ENCODE results near the gene CERS1. TPM values are rescaled to one million over a fixed set of nuclear protein-coding genes. Genes with fewer than 3 reads are reported as not detected.

The CERS1 gene
- total and polyA plus RNA-seq, 8 donors, result 0.20 to 4.0 (median 3.4) TPM

DNA sequence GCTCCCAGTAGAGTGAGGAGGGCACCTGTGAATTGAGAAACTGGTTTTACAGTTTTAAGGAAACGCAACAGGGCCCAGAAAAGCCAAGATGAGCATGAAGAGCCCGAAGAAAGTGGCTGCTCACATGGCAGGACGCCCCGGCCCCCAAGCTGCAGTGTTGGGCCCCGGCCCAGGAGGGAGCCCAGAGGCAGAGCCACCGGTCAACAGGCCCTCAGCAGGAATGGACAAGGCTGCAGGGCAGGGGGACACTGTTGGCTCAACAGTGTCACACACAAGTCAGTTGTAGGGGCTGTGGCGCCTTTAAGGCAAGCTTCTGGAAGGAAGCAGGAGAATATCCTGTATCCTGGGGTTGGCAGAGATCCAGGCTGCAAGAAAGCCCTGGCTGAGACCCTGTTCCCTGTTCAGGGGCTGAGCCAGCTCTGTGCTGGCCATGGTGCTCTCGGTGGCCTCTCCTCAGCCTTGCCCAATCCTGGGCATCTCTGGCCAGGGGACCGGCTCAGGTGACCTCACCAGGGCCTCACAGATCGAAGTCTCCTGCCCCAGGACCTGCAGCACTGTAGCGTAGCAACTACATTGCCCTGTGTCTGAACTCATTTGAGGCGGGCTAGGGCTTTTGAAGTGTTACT is 36.2 kb downstream of the CERS1 start:
- DNase-seq (peak in 1 of 4 donors; percentile 64), ATAC-seq (no peak)
- Histone ChIP-seq H3K4me3 (no peak overlapping the region), H3K27me3 (no peaks in the 10 kb centered on the region), H3K9me3 (no peaks in the 10 kb centered on the region), H3K27ac (no peak overlapping the region), H3K36me3 (peaks cover 4 to 100% of the 10 kb centered on the region in 2 donors), H3K4me1 (peaks cover 0 to 6% of the 10 kb centered on the region in 2 donors)
- intact Hi-C loops (cut with DNase I), result no loop called here
- TF ChIP-seq, protein P1, sequence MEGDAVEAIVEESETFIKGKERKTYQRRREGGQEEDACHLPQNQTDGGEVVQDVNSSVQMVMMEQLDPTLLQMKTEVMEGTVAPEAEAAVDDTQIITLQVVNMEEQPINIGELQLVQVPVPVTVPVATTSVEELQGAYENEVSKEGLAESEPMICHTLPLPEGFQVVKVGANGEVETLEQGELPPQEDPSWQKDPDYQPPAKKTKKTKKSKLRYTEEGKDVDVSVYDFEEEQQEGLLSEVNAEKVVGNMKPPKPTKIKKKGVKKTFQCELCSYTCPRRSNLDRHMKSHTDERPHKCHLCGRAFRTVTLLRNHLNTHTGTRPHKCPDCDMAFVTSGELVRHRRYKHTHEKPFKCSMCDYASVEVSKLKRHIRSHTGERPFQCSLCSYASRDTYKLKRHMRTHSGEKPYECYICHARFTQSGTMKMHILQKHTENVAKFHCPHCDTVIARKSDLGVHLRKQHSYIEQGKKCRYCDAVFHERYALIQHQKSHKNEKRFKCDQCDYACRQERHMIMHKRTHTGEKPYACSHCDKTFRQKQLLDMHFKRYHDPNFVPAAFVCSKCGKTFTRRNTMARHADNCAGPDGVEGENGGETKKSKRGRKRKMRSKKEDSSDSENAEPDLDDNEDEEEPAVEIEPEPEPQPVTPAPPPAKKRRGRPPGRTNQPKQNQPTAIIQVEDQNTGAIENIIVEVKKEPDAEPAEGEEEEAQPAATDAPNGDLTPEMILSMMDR (IDR thresholded peaks at IDR 0.05), result no peak

DNA sequence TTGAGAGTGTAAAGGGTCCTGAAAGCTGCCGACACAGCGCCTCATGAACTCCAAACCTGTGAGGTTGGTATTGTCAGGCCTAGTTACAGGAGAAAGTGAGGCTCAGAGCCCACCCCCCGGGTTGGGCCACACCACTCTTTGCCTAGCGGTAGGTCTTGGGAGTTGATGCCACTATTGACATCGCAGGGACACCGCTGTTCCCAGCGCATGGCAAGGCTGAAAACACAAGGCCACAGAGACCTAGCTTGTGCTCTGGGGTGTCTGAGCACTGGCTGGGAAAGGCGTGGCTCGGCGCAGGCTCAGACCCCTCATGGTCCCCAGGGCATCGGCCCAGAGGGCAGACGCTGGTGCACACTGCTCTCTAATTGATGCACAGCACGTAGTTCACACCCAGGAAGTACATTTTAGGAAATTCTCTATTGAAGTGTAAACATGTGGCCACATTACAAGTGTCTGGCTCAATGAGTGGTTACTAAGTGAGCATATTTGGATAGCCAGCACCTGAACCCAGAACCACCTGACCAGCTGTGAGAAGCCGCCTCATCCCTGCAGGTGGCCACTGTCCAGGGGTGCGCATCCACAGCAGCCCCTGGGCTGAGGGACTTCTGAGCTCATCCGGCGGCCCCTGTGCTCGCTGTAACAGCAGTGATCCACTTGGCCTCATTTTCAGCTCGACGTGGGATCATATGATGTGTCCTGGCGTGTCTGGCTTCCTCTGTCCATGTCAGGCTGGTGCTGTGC is 36.9 kb downstream of the CERS1 start:
- Histone ChIP-seq H3K27ac (no peak overlapping the region), H3K36me3 (peaks cover 8 to 100% of the 10 kb centered on the region in 2 donors), H3K4me1 (peaks cover 0 to 6% of the 10 kb centered on the region in 2 donors), H3K27me3 (no peaks in the 10 kb centered on the region), H3K9me3 (no peaks in the 10 kb centered on the region), H3K4me3 (no peak overlapping the region)
- no peak for ATAC-seq
- intact Hi-C loops (cut with DNase I), result no loop called here
- DNase-seq, result no peak
- TF ChIP-seq, protein P1 (IDR thresholded peaks at IDR 0.05), result no peak

DNA sequence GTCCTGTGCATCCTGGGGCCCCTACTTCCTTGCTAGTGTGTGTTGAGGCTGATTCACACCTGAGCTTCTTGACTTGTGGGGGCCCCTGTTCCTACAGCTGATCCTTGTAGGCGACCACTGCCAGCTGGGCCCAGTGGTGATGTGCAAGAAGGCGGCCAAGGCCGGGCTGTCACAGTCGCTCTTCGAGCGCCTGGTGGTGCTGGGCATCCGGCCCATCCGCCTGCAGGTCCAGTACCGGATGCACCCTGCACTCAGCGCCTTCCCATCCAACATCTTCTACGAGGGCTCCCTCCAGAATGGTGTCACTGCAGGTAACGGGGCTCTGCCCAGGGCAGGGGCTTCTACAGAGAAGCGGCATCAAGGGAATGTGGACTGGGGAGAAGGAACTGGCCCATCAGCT is 38.7 kb downstream of the CERS1 start:
- intact Hi-C loops (cut with DNase I), result no loop called here
- ATAC-seq (no peak), DNase-seq (no peak)
- H3K36me3 ChIP-seq, result peaks cover 8 to 100% of the 10 kb centered on the region in 2 donors
- H3K27ac ChIP-seq, result no peak overlapping the region
- no peaks in the 10 kb centered on the region for H3K27me3 ChIP-seq
- H3K4me3 ChIP-seq, result no peak overlapping the region
- H3K9me3 ChIP-seq, result no peaks in the 10 kb centered on the region
- H3K4me1 ChIP-seq, result peaks cover 0 to 6% of the 10 kb centered on the region in 2 donors
- TF ChIP-seq, protein P1 (IDR thresholded peaks at IDR 0.05), result no peak

DNA sequence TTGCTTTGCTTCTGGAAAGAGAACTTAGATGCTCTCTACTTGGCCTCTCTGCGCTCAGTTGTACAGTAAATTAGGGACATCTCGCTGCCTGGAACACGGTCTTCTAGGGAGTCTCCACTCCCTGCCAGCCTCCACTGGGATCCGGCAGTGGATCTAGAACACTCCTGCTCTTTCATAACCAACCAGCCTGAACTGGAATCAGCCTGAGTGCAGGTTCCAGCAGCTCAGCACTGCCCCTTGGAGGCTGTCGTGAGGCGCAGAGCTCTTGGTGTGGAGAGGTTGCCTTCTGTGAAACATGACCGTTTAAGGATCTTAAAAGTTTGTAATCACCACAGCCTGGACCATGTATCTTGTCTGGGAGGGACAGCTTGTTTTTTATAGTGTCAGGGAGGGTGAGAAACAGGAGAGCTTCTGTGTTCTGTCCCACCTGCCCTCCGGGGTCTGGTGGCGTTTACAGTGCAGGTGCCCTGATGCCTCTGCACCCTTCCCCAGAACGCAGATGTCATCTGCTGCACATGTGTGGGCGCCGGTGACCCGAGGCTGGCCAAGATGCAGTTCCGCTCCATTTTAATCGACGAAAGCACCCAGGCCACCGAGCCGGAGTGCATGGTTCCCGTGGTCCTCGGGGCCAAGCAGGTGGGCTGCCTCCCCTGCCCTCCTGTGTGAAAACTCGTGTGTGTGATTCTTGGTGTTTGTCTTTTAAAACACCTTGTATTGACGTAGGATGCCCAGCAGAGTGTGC is 39.4 kb downstream of the CERS1 start:
- Histone ChIP-seq H3K4me1 (peaks cover 0 to 6% of the 10 kb centered on the region in 2 donors), H3K36me3 (peaks cover 8 to 100% of the 10 kb centered on the region in 2 donors), H3K9me3 (no peaks in the 10 kb centered on the region), H3K27me3 (no peaks in the 10 kb centered on the region), H3K27ac (no peak overlapping the region), H3K4me3 (no peak overlapping the region)
- intact Hi-C loops (cut with DNase I), result no loop called here
- ATAC-seq (peak; percentile 35), DNase-seq (peak in 1 of 4 donors; percentile 24)
- TF ChIP-seq, protein P1 (IDR thresholded peaks at IDR 0.05), result no peak
